ENCODE results near the gene MYO1E.
"Not testable (repeated sequence)": the region's sequence is repeated elsewhere in the genome, so short reads cannot be mapped to it uniquely, and the experiment has no call there.

The MYO1E gene

GRCh38 chr15:59388670-59389069 is 16.0 kb upstream of the MYO1E start:
- peak in 2 of 3 donors; percentile 32 to 33 for DNase-seq
- H3K4me3 ChIP-seq (ENCODE audit: control insufficient read depth in 1 of 7, extremely low read depth in 1 of 7, insufficient read depth in 4 of 7, low read depth in 2 of 7, low read length in 6 of 7): no peak overlapping the region
- H3K27me3 ChIP-seq (replicated peaks in 2 of 5; ENCODE audit: control insufficient read depth in 4 of 5, insufficient read depth in 5 of 5, low read length in 4 of 5): no peaks in the 10 kb centered on the region
- no peaks in the 10 kb centered on the region for H3K36me3 ChIP-seq (ENCODE audit: control insufficient read depth in 4 of 4, insufficient read depth in 4 of 4, low read length in 3 of 4)
- no CpG with 5 or more reads among the region's 3 CpGs for WGBS (ENCODE audit: insufficient coverage)
- ChIA-PET POLR2A (no interaction called here), CTCF (interaction anchor here (1.0 to 1.1 kb wide), 3 partner anchors 12 to 142 kb away, joined by 3 to 5 read pairs (median 3); no protein-coding TSS in a partner anchor)
- no peak overlapping the region for H3K27ac ChIP-seq (ENCODE audit: insufficient read depth in 1 of 2, low read depth in 1 of 2, low read length in 2 of 2, poor library complexity in 1 of 2, severe bottlenecking in 2 of 2)
- H3K4me1 ChIP-seq (ENCODE audit: control extremely low read depth in 1 of 4, control insufficient read depth in 4 of 4, insufficient read depth in 4 of 4, low read length in 3 of 4): no peaks in the 10 kb centered on the region
- no peaks in the 10 kb centered on the region for H3K9me3 ChIP-seq (ENCODE audit: control extremely low read depth in 1 of 5, control insufficient read depth in 4 of 5, insufficient read depth in 2 of 5, low read depth in 1 of 5, low read length in 4 of 5)

- POLR2A ChIA-PET; H3K4me3 ChIP-seq (ENCODE audit: control insufficient read depth in 1 of 7, extremely low read depth in 1 of 7, insufficient read depth in 4 of 7, low read depth in 2 of 7, low read length in 6 of 7); DNase-seq; H3K9me3 ChIP-seq (ENCODE audit: control extremely low read depth in 1 of 5, control insufficient read depth in 4 of 5, insufficient read depth in 2 of 5, low read depth in 1 of 5, low read length in 4 of 5); H3K27me3 ChIP-seq (replicated peaks in 2 of 5; ENCODE audit: control insufficient read depth in 4 of 5, insufficient read depth in 5 of 5, low read length in 4 of 5); CTCF ChIA-PET; H3K27ac ChIP-seq (ENCODE audit: insufficient read depth in 1 of 2, low read depth in 1 of 2, low read length in 2 of 2, poor library complexity in 1 of 2, severe bottlenecking in 2 of 2); H3K36me3 ChIP-seq (ENCODE audit: control insufficient read depth in 4 of 4, insufficient read depth in 4 of 4, low read length in 3 of 4); H3K4me1 ChIP-seq (ENCODE audit: control extremely low read depth in 1 of 4, control insufficient read depth in 4 of 4, insufficient read depth in 4 of 4, low read length in 3 of 4): not testable (repeated sequence)
- 95% methylated on average over 10 of the region's 13 CpGs for WGBS (ENCODE audit: insufficient coverage)
Measured at GRCh38 chr15:59387196-59387878, 14.7 kb upstream of the MYO1E start.

GRCh38 chr15:59385171-59385570 is 12.5 kb upstream of the MYO1E start:
- Histone ChIP-seq H3K4me3 (ENCODE audit: control insufficient read depth in 1 of 7, extremely low read depth in 1 of 7, insufficient read depth in 4 of 7, low read depth in 2 of 7, low read length in 6 of 7) (no peak overlapping the region), H3K9me3 (ENCODE audit: control extremely low read depth in 1 of 5, control insufficient read depth in 4 of 5, insufficient read depth in 2 of 5, low read depth in 1 of 5, low read length in 4 of 5) (no peaks in the 10 kb centered on the region), H3K27ac (ENCODE audit: insufficient read depth in 1 of 2, low read depth in 1 of 2, low read length in 2 of 2, poor library complexity in 1 of 2, severe bottlenecking in 2 of 2) (no peak overlapping the region), H3K27me3 (replicated peaks in 2 of 5; ENCODE audit: control insufficient read depth in 4 of 5, insufficient read depth in 5 of 5, low read length in 4 of 5) (no peaks in the 10 kb centered on the region), H3K4me1 (ENCODE audit: control extremely low read depth in 1 of 4, control insufficient read depth in 4 of 4, insufficient read depth in 4 of 4, low read length in 3 of 4) (no peaks in the 10 kb centered on the region), H3K36me3 (ENCODE audit: control insufficient read depth in 4 of 4, insufficient read depth in 4 of 4, low read length in 3 of 4) (no peaks in the 10 kb centered on the region)
- POLR2A ChIA-PET: no interaction called here
- CTCF ChIA-PET: interaction anchor here (0.6 kb wide), 1 partner anchor 144 kb away, joined by 4 read pairs; no protein-coding TSS in a partner anchor
- 100% methylated on average over 4 of the region's 4 CpGs for WGBS (ENCODE audit: insufficient coverage)
- DNase-seq: no peak

- Histone ChIP-seq H3K27me3 (replicated peaks in 2 of 5; ENCODE audit: control insufficient read depth in 4 of 5, insufficient read depth in 5 of 5, low read length in 4 of 5) (no peaks in the 10 kb centered on the region), H3K9me3 (ENCODE audit: control extremely low read depth in 1 of 5, control insufficient read depth in 4 of 5, insufficient read depth in 2 of 5, low read depth in 1 of 5, low read length in 4 of 5) (no peaks in the 10 kb centered on the region), H3K4me1 (ENCODE audit: control extremely low read depth in 1 of 4, control insufficient read depth in 4 of 4, insufficient read depth in 4 of 4, low read length in 3 of 4) (no peaks in the 10 kb centered on the region), H3K27ac (ENCODE audit: insufficient read depth in 1 of 2, low read depth in 1 of 2, low read length in 2 of 2, poor library complexity in 1 of 2, severe bottlenecking in 2 of 2) (no peak overlapping the region), H3K36me3 (ENCODE audit: control insufficient read depth in 4 of 4, insufficient read depth in 4 of 4, low read length in 3 of 4) (no peaks in the 10 kb centered on the region), H3K4me3 (ENCODE audit: control insufficient read depth in 1 of 7, extremely low read depth in 1 of 7, insufficient read depth in 4 of 7, low read depth in 2 of 7, low read length in 6 of 7) (no peak overlapping the region)
- ChIA-PET POLR2A (interaction anchor here (0.6 kb wide), 1 partner anchor 1869 kb away, joined by 4 read pairs; no protein-coding TSS in a partner anchor), CTCF (interaction anchor here (0.6 kb wide), 1 partner anchor 144 kb away, joined by 4 read pairs; no protein-coding TSS in a partner anchor)
- WGBS (ENCODE audit: insufficient coverage): 94% methylated on average over 3 of the region's 3 CpGs
- no peak for DNase-seq
Measured at GRCh38 chr15:59384507-59384906, 11.8 kb upstream of the MYO1E start.

- ChIA-PET CTCF (no interaction called here), POLR2A (no interaction called here)
- no peaks in the 10 kb centered on the region for H3K36me3 ChIP-seq (ENCODE audit: control insufficient read depth in 4 of 4, insufficient read depth in 4 of 4, low read length in 3 of 4)
- H3K4me3 ChIP-seq (ENCODE audit: control insufficient read depth in 1 of 7, extremely low read depth in 1 of 7, insufficient read depth in 4 of 7, low read depth in 2 of 7, low read length in 6 of 7): no peak overlapping the region
- no peak overlapping the region for H3K27ac ChIP-seq (ENCODE audit: insufficient read depth in 1 of 2, low read depth in 1 of 2, low read length in 2 of 2, poor library complexity in 1 of 2, severe bottlenecking in 2 of 2)
- H3K9me3 ChIP-seq (ENCODE audit: control extremely low read depth in 1 of 5, control insufficient read depth in 4 of 5, insufficient read depth in 2 of 5, low read depth in 1 of 5, low read length in 4 of 5): no peaks in the 10 kb centered on the region
- H3K4me1 ChIP-seq (ENCODE audit: control extremely low read depth in 1 of 4, control insufficient read depth in 4 of 4, insufficient read depth in 4 of 4, low read length in 3 of 4): no peaks in the 10 kb centered on the region
- H3K27me3 ChIP-seq (replicated peaks in 2 of 5; ENCODE audit: control insufficient read depth in 4 of 5, insufficient read depth in 5 of 5, low read length in 4 of 5): no peaks in the 10 kb centered on the region
- 76% methylated on average over 5 of the region's 7 CpGs for WGBS (ENCODE audit: insufficient coverage)
- DNase-seq: no peak
Measured at GRCh38 chr15:59380902-59381610, 8.4 kb upstream of the MYO1E start.

- no peaks in the 10 kb centered on the region for H3K27me3 ChIP-seq (replicated peaks in 2 of 5; ENCODE audit: control insufficient read depth in 4 of 5, insufficient read depth in 5 of 5, low read length in 4 of 5)
- WGBS (ENCODE audit: insufficient coverage): no CpG with 5 or more reads among the region's 1 CpG
- H3K4me1 ChIP-seq (ENCODE audit: control extremely low read depth in 1 of 4, control insufficient read depth in 4 of 4, insufficient read depth in 4 of 4, low read length in 3 of 4): no peaks in the 10 kb centered on the region
- no peak for DNase-seq
- no peaks in the 10 kb centered on the region for H3K9me3 ChIP-seq (ENCODE audit: control extremely low read depth in 1 of 5, control insufficient read depth in 4 of 5, insufficient read depth in 2 of 5, low read depth in 1 of 5, low read length in 4 of 5)
- ChIA-PET CTCF (interaction anchor here (1.1 kb wide), 1 partner anchor 241 kb away, joined by 3 read pairs; no protein-coding TSS in a partner anchor), POLR2A (interaction anchor here (0.7 kb wide), 1 partner anchor 615 kb away, joined by 3 read pairs; no protein-coding TSS in a partner anchor)
- H3K36me3 ChIP-seq (ENCODE audit: control insufficient read depth in 4 of 4, insufficient read depth in 4 of 4, low read length in 3 of 4): no peaks in the 10 kb centered on the region
- no peak overlapping the region for H3K4me3 ChIP-seq (ENCODE audit: control insufficient read depth in 1 of 7, extremely low read depth in 1 of 7, insufficient read depth in 4 of 7, low read depth in 2 of 7, low read length in 6 of 7)
- no peak overlapping the region for H3K27ac ChIP-seq (ENCODE audit: insufficient read depth in 1 of 2, low read depth in 1 of 2, low read length in 2 of 2, poor library complexity in 1 of 2, severe bottlenecking in 2 of 2)
Measured at GRCh38 chr15:59379531-59379930, 6.9 kb upstream of the MYO1E start.

- Histone ChIP-seq H3K27me3 (replicated peaks in 2 of 5; ENCODE audit: control insufficient read depth in 4 of 5, insufficient read depth in 5 of 5, low read length in 4 of 5) (no peaks in the 10 kb centered on the region), H3K4me3 (ENCODE audit: control insufficient read depth in 1 of 7, extremely low read depth in 1 of 7, insufficient read depth in 4 of 7, low read depth in 2 of 7, low read length in 6 of 7) (no peak overlapping the region), H3K27ac (ENCODE audit: insufficient read depth in 1 of 2, low read depth in 1 of 2, low read length in 2 of 2, poor library complexity in 1 of 2, severe bottlenecking in 2 of 2) (no peak overlapping the region), H3K9me3 (ENCODE audit: control extremely low read depth in 1 of 5, control insufficient read depth in 4 of 5, insufficient read depth in 2 of 5, low read depth in 1 of 5, low read length in 4 of 5) (no peaks in the 10 kb centered on the region), H3K4me1 (ENCODE audit: control extremely low read depth in 1 of 4, control insufficient read depth in 4 of 4, insufficient read depth in 4 of 4, low read length in 3 of 4) (no peaks in the 10 kb centered on the region), H3K36me3 (ENCODE audit: control insufficient read depth in 4 of 4, insufficient read depth in 4 of 4, low read length in 3 of 4) (no peaks in the 10 kb centered on the region)
- ChIA-PET POLR2A (interaction anchor here (0.7 kb wide), 1 partner anchor 616 kb away, joined by 3 read pairs; no protein-coding TSS in a partner anchor), CTCF (interaction anchor here (1.0 kb wide), 1 partner anchor 47 kb away, joined by 3 read pairs; no protein-coding TSS in a partner anchor)
- DNase-seq: no peak
Measured at GRCh38 chr15:59378855-59379254, 6.2 kb upstream of the MYO1E start.
